Activated CD4-positive, alpha-beta memory T cell treated with anti-CD3 and anti-CD28 coated beads for 36 hours (primary cell): ENCODE measurements around the gene BNC2. TPM values are rescaled to one million over a fixed set of nuclear protein-coding genes. Genes with fewer than 3 reads are reported as not detected.

Experiments used
- CTCF ChIA-PET: fragments of 350-600 bp; sonication (Branson Sonifier 250); formaldehyde crosslinking; loops from one replicate; lab custom pipeline; 2021; ENCODE audit warnings: antibody characterized with exemption, inconsistent platforms; lab: Charles Lee
- POLR2A ChIA-PET: fragments of 350-600 bp; sonication (Branson Sonifier 250); formaldehyde crosslinking; loops from one replicate; lab custom pipeline; 2021; ENCODE audit warnings: antibody characterized with exemption; lab: Charles Lee
- DNase-seq: peaks from one replicate; pipeline ENCODE4 v3.0.0-alpha.2; 2020
- H3K27ac Mint-ChIP-seq: one replicate; pipeline ENCODE4 v1.8.0; 2021; ENCODE audit warnings: mixed read lengths
- H3K27me3 Mint-ChIP-seq: one replicate; pipeline ENCODE4 v1.8.0; 2021; ENCODE audit warnings: mixed read lengths
- H3K36me3 Mint-ChIP-seq: one replicate; pipeline ENCODE4 v1.8.0; 2021; ENCODE audit warnings: mixed read lengths
- H3K4me1 Mint-ChIP-seq: one replicate; pipeline ENCODE4 v1.8.0; 2021; ENCODE audit warnings: low read depth, mixed read lengths
- H3K4me3 Mint-ChIP-seq: one replicate; pipeline ENCODE4 v1.8.0; 2021; ENCODE audit warnings: mild to moderate bottlenecking, mixed read lengths
- H3K9me3 Mint-ChIP-seq: one replicate; pipeline ENCODE4 v1.8.0; 2021; ENCODE audit warnings: mixed read lengths
- intact Hi-C: fragments of 100-400 bp; cut with micrococcal nuclease; formaldehyde crosslinking; loops from one replicate; pipeline ENCODE4 v1.15.1; 2023
- total RNA-seq, 2 experiments: library from RNA; stranded (reverse); gene quantifications; one replicate each; pipeline ENCODE4 v1.2.3, GENCODE V29; 2021

The BNC2 gene
- total RNA-seq, 2 experiments from 2014 or later = not detected

DNA sequence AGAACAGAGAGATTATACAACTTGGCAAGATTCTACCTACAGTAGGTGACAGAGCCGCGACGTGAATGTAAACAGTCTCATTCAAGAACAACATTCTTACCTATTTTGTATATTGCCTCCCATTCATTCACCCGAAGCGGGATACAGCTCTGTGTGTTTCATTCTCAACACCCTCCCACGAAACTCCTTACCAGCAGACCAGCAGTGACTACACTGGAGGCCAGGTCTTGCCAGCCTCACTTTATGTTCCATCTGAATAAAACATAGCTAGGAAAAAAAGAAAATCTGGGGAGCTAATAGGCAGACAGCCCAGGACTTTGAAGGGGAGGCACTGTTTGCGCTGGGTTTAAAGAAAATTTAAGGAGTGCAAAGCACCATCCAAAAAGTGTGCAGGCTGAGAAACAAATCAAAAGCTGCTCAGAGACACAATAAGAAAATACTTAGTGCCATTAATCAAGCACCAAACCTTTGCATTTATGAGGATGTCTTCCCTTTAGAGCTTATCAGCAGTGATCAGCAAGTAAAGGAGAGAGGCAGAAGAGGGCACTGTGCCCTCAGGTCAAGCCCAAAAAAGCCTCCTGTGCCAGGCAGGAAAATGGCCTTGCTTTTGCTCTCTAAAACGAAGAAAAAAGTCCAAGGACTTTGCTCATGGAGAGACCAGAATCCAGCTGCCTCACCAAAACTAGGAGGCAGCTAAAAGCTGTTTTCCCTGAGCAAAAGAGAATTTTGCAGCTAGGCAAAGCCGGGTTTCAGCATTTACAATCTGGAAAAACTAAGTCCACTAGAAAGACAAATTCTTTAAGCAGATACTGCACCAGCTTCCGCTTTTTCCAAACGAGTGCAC is 295.1 kb downstream of the BNC2 start:
- no peaks in the 10 kb centered on the region for H3K36me3 Mint-ChIP-seq
- H3K9me3 Mint-ChIP-seq = no peaks in the 10 kb centered on the region
- no peaks in the 10 kb centered on the region for H3K27me3 Mint-ChIP-seq
- ChIA-PET CTCF (no interaction called here), POLR2A (no interaction called here)
- no peak for DNase-seq
- no peak overlapping the region for H3K27ac Mint-ChIP-seq
- no peaks in the 10 kb centered on the region for H3K4me1 Mint-ChIP-seq
- intact Hi-C loops = no loop called here
- no peak overlapping the region for H3K4me3 Mint-ChIP-seq

DNA sequence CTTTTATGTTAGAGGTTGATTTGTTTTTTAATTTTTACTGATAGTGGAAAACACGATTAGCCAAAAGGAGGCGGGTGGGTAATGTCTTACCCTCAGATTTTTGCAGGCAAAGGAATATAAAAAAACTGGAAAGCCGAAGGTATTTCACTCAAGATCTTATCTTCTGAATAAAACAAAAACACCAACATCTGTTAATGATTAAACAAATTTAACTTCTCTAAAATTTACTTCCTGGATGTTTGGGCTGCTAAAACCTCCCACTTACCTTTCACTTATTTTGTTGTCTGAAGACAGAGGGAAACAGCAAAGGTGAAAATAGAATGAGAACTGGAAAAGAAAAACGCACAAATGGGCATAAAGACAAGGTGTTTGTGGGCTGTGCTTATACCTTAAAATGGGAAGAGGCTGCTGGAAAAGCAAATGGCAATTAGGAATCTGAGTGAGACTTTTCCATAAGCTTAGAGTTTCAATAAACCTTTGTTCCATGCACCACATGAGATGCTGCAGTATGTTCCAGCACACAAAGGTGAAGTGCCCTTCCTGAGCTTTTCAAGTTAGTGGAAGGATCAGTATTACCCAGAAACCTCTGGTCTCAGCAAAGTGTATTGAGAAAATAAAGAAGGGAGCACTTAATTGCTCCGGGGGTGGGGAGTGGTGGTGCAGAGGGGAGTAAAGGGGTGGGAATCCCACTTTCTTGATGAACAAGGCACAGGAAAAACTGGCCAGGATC is 298.3 kb downstream of the BNC2 start:
- Mint-ChIP-seq H3K4me3 (no peak overlapping the region), H3K9me3 (no peaks in the 10 kb centered on the region), H3K27me3 (no peaks in the 10 kb centered on the region), H3K27ac (no peak overlapping the region), H3K36me3 (no peaks in the 10 kb centered on the region), H3K4me1 (no peaks in the 10 kb centered on the region)
- POLR2A ChIA-PET = no interaction called here
- CTCF ChIA-PET = no interaction called here
- no peak for DNase-seq
- intact Hi-C loops = no loop called here

DNA sequence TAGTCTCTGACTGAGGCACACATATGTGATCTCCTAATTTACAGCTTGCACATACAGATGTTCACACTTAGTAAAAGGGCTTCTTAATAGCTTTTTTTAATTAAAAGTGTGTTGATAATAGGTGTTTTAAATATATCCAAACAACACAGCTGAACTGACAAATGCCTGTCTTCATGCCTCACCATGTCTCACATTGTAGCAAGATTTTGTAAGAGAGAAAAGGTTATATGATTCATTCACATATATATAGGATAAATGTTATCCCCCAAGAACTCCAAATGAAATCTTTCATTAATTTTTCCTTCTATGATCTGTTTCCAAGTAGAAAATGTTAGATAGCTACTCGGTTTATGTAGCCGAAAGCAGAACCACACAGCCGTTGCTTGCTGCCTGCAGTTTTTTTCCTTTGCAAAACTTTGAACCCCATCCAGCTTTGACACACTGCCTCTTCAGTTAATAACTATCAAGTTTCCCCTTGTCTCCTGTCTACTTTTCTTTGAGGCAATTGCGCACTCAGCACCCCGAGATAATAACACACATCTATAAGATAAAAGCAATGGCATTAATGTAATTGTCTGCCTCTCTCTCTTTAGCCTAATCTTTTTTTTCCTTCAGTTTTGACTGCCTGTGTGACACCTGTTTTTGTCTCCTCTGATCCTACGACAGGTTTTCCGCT is 299.2 kb downstream of the BNC2 start:
- no peak for DNase-seq
- H3K27ac Mint-ChIP-seq = no peak overlapping the region
- no peaks in the 10 kb centered on the region for H3K4me1 Mint-ChIP-seq
- H3K36me3 Mint-ChIP-seq = no peaks in the 10 kb centered on the region
- H3K9me3 Mint-ChIP-seq = no peaks in the 10 kb centered on the region
- H3K27me3 Mint-ChIP-seq = no peaks in the 10 kb centered on the region
- POLR2A ChIA-PET = no interaction called here
- H3K4me3 Mint-ChIP-seq = no peak overlapping the region
- CTCF ChIA-PET = no interaction called here
- intact Hi-C loops = no loop called here

GRCh38 chr9:16563446-16563845 is 307.0 kb downstream of the BNC2 start:
- Mint-ChIP-seq H3K27ac (no peak overlapping the region), H3K4me1 (no peaks in the 10 kb centered on the region), H3K27me3 (no peaks in the 10 kb centered on the region), H3K9me3 (peaks cover 2% of the 10 kb centered on the region), H3K36me3 (no peaks in the 10 kb centered on the region), H3K4me3 (no peak overlapping the region)
- DNase-seq = no peak
- ChIA-PET POLR2A (no interaction called here), CTCF (no interaction called here)
- intact Hi-C loops = no loop called here

DNA sequence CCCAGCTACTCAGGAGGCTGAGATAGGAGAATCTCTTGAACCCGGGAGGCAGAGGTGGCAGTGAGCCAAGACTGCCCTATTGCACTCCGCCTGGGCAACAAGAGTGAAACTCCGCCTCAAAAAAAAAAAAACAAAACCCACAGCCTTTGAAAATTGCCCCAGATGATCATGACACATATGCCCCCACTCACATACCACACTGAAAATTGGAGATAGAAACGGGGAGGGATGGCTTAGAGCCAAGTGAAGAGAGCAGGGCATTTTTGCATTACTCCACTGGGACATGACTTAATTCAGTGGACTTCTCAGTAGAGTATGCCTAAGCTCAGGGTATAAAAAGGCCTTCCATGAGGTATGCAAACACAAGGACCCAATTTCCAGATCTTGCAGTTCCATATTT is 309.3 kb downstream of the BNC2 start:
- intact Hi-C loops = no loop called here
- Mint-ChIP-seq H3K27me3 (no peaks in the 10 kb centered on the region), H3K27ac (no peak overlapping the region), H3K36me3 (no peaks in the 10 kb centered on the region), H3K4me1 (no peaks in the 10 kb centered on the region), H3K9me3 (peaks cover 4% of the 10 kb centered on the region), H3K4me3 (no peak overlapping the region)
- ChIA-PET CTCF (no interaction called here), POLR2A (no interaction called here)
- DNase-seq = no peak

DNA sequence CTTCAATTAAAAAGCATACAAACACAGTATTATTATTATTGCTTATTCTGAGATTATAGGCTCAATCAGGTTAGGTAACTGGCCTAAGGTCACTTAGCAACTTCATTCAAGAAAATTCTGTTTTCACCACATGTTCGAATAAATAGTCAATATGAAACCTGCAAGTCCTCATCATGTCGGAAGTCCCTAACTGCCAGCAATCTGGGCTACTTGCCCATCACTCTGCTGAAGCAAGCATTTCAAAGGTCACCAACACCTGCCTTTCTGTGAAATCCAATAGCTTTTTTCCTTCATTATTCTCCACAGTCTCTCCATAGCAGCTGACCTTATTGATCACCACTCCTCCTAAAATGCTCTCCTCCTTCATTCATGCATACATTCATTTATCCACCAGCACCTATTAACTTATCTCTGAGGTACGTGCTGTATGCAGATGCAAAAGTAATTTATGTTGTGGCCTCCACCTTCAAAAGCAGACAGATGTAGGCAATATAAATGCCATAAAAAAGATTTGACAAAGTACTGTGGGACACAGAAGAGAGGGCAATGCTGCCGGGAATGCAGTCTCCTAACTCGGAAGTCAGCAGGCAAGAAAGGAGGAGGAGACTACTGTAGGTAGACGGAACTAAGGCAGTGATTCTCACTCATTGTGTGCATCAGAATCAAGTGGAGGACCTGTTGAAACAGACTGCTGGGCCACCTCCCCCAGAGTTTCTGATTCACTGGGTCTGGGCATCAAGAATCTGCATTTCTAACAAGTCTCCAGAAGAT is 310.9 kb downstream of the BNC2 start:
- Mint-ChIP-seq H3K27me3 (no peaks in the 10 kb centered on the region), H3K27ac (no peak overlapping the region), H3K9me3 (peaks cover 3% of the 10 kb centered on the region), H3K4me3 (no peak overlapping the region), H3K36me3 (no peaks in the 10 kb centered on the region), H3K4me1 (no peaks in the 10 kb centered on the region)
- intact Hi-C loops = no loop called here
- CTCF ChIA-PET = no interaction called here
- DNase-seq = no peak
- POLR2A ChIA-PET = no interaction called here

DNA sequence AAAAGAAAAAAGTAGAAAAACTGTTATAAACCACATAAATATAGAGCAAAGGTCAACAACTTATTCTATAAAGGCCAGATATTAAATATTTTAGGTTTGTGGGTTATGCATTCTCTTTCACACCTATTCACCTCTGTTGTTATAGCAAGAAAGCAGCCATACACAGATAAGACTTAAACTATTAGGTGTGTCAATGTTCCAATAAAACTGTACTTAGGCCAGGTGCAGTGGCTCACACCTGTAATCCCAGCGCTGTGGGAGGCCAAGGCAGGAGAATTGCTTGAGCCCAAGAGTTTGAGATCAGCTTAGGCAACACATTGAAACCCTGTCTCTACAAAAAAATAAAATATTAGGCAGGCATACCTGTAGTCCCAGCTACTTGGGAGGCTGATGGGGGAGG is 314.7 kb downstream of the BNC2 start:
- DNase-seq = no peak
- POLR2A ChIA-PET = no interaction called here
- Mint-ChIP-seq H3K4me3 (no peak overlapping the region), H3K36me3 (no peaks in the 10 kb centered on the region), H3K4me1 (no peaks in the 10 kb centered on the region), H3K9me3 (peaks cover 10% of the 10 kb centered on the region), H3K27ac (no peak overlapping the region), H3K27me3 (no peaks in the 10 kb centered on the region)
- intact Hi-C loops = no loop called here
- CTCF ChIA-PET = no interaction called here

GRCh38 chr9:16553869-16554540 is 316.5 kb downstream of the BNC2 start:
- Mint-ChIP-seq H3K27me3 (no peaks in the 10 kb centered on the region), H3K4me3 (no peak overlapping the region), H3K4me1 (no peaks in the 10 kb centered on the region), H3K9me3 (peaks cover 12% of the 10 kb centered on the region), H3K27ac (no peak overlapping the region), H3K36me3 (no peaks in the 10 kb centered on the region)
- DNase-seq = no peak
- intact Hi-C loops = no loop called here
- POLR2A ChIA-PET = no interaction called here
- CTCF ChIA-PET = no interaction called here

DNA sequence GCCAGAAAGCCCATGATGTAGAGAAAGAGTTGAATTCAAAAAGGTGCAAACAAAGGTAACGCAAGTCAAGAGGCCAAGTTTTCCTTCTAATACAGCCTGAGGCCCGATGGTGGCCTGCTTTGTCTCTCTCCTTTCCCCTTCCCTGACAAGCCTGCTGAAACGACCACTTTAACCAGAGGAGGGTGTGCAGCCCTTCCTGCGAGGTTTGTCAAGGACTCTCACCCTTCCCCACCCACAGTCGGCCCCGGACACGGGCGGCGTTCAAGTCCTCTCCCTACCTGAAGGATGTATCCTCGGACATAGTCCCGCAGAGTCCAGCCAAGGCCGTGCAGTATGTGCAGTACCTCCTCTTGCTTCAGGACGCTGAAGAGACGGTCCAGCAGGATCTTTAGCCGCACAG is 318.2 kb downstream of the BNC2 start:
- Mint-ChIP-seq H3K4me3 (no peak overlapping the region), H3K9me3 (peaks cover 11% of the 10 kb centered on the region), H3K36me3 (no peaks in the 10 kb centered on the region), H3K27me3 (no peaks in the 10 kb centered on the region), H3K27ac (no peak overlapping the region), H3K4me1 (no peaks in the 10 kb centered on the region)
- ChIA-PET CTCF (no interaction called here), POLR2A (no interaction called here)
- intact Hi-C loops = no loop called here
- DNase-seq = no peak

- Mint-ChIP-seq H3K27ac (no peak overlapping the region), H3K36me3 (no peaks in the 10 kb centered on the region), H3K9me3 (peaks cover 11% of the 10 kb centered on the region), H3K27me3 (no peaks in the 10 kb centered on the region), H3K4me1 (no peaks in the 10 kb centered on the region), H3K4me3 (no peak overlapping the region)
- CTCF ChIA-PET = no interaction called here
- POLR2A ChIA-PET = no interaction called here
- intact Hi-C loops = no loop called here
- no peak for DNase-seq
Measured at GRCh38 chr9:16551692-16552091, 318.8 kb downstream of the BNC2 start.

DNA sequence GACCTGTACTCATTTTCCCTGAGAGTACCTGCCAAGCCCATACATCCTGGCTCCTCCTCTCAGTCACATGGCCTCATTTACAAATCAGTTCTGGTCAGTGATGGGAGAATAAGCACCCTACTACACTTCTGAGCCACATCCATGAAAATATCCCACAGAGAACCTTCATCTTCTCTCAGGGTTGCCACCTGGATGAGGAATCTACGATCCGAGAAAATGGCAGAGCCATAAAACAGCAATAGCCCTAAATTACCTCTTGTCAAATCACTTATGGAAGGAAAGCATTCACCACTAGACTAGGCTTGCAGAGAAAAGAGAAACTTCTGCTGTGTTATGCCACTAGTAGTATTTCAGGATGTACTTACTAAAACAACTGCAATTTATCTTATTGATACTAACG is 324.8 kb downstream of the BNC2 start:
- no peak for DNase-seq
- no peak overlapping the region for H3K4me3 Mint-ChIP-seq
- no peaks in the 10 kb centered on the region for H3K27me3 Mint-ChIP-seq
- intact Hi-C loops = no loop called here
- no peaks in the 10 kb centered on the region for H3K36me3 Mint-ChIP-seq
- H3K27ac Mint-ChIP-seq = no peak overlapping the region
- peaks cover 7% of the 10 kb centered on the region for H3K9me3 Mint-ChIP-seq
- ChIA-PET CTCF (no interaction called here), POLR2A (no interaction called here)
- H3K4me1 Mint-ChIP-seq = no peaks in the 10 kb centered on the region
